Common myeloid progenitor, CD34-positive (primary cell): Measurements from ENCODE around the gene CHRNB1.

Experiments used
- CTCF ChIA-PET: fragments of 350-600 bp; sonication (Branson Sonifier 250); formaldehyde crosslinking; loops from one replicate; lab custom pipeline; 2021; ENCODE audit warnings: antibody characterized with exemption; lab: Charles Lee
- POLR2A ChIA-PET: fragments of 350-600 bp; sonication (Branson Sonifier 250); formaldehyde crosslinking; loops from one replicate; lab custom pipeline; 2021; ENCODE audit warnings: antibody characterized with exemption; lab: Charles Lee
- DNase-seq, 3 donors: peaks; one replicate each; pipeline versions ENCODE4 v3.0.0 to v3.0.0-alpha.2; 2013
- H3K27ac ChIP-seq, 2 experiments: 1 replicate in 1 of 2; 2 replicates in 1 of 2; pipeline ENCODE4 v1.7.0; 2013; ENCODE audit warnings: inconsistent platforms in 2 of 2, low read length in 2 of 2, mild to moderate bottlenecking in 2 of 2, low read depth in 1 of 2, moderate library complexity in 1 of 2; ENCODE audit not compliant: severe bottlenecking in 2 of 2, insufficient read depth in 1 of 2, poor library complexity in 1 of 2
- H3K27me3 ChIP-seq, 5 experiments: replicated peaks in 2 of 5; 1 replicate in 3 of 5; 2 replicates in 2 of 5; pipeline versions ENCODE4 v1.6.1 to v1.7.0; 2013; ENCODE audit warnings: low read length in 4 of 5, mild to moderate bottlenecking in 2 of 5, moderate library complexity in 2 of 5, inconsistent platforms in 1 of 5; ENCODE audit not compliant: insufficient read depth in 5 of 5, control insufficient read depth in 4 of 5
- H3K36me3 ChIP-seq, 4 experiments: 1 replicate in 2 of 4; 2 replicates in 2 of 4; pipeline versions ENCODE4 v1.6.1 to v1.7.0; 2013; ENCODE audit warnings: low read length in 3 of 4, control low read depth in 1 of 4, mild to moderate bottlenecking in 1 of 4; ENCODE audit not compliant: control insufficient read depth in 4 of 4, insufficient read depth in 4 of 4
- H3K4me1 ChIP-seq, 4 experiments: 1 replicate in 3 of 4; 2 replicates in 1 of 4; pipeline versions ENCODE4 v1.6.1 to v1.7.1; 2013; ENCODE audit warnings: low read length in 3 of 4, mild to moderate bottlenecking in 3 of 4, control low read depth in 1 of 4, inconsistent platforms in 1 of 4, moderate library complexity in 1 of 4; ENCODE audit not compliant: control insufficient read depth in 4 of 4, insufficient read depth in 4 of 4; ENCODE audit errors: control extremely low read depth in 1 of 4
- H3K4me3 ChIP-seq, 7 experiments: 1 replicate in 4 of 7; 2 replicates in 3 of 7; pipeline versions ENCODE4 v1.5.1 to v1.7.0; 2013; ENCODE audit warnings: mild to moderate bottlenecking in 7 of 7, low read length in 6 of 7, moderate library complexity in 6 of 7, inconsistent platforms in 2 of 7, low read depth in 2 of 7, control low read depth in 1 of 7; ENCODE audit not compliant: insufficient read depth in 4 of 7, control insufficient read depth in 1 of 7; ENCODE audit errors: extremely low read depth in 1 of 7
- H3K9me3 ChIP-seq, 5 experiments: 1 replicate in 4 of 5; 2 replicates in 1 of 5; pipeline versions ENCODE4 v1.6.1 to v1.7.1; 2013; ENCODE audit warnings: low read length in 4 of 5, mild to moderate bottlenecking in 2 of 5, inconsistent platforms in 1 of 5, low read depth in 1 of 5, moderate library complexity in 1 of 5; ENCODE audit not compliant: control insufficient read depth in 4 of 5, insufficient read depth in 2 of 5; ENCODE audit errors: control extremely low read depth in 1 of 5
- WGBS: methylation state at CpG from one replicate; pipeline ENCODE4 v1.1.5; 2013; ENCODE audit not compliant: insufficient coverage; 5-methylcytosine and 5-hydroxymethylcytosine counted together

The CHRNB1 gene

GRCh38 chr17:7439462-7440112 is 5.3 kb upstream of the CHRNB1 start, which contains the start of gene FGF11:
TSS of gene FGF11 (plus strand) at chr17:7439512. CDS start at chr17:7439621, 109 bp downstream.
- no peaks in the 10 kb centered on the region for H3K36me3 ChIP-seq
- no peak within 1 kb of the TSS for H3K27ac ChIP-seq
- H3K4me3 ChIP-seq: peak within 1 kb of the TSS; percentile 42 to 95 (median 63)
- ChIA-PET CTCF (interaction anchor here (0.6 to 5.6 kb wide), 5 partner anchors 15 to 121 kb away, joined by 3 to 40 read pairs (median 4); partner anchors contain the start of gene POLR2A), POLR2A (interaction anchor here (2.8 kb wide), 1 partner anchor 45 kb away, joined by 11 read pairs; the partner anchor contains the start of gene POLR2A)
- H3K9me3 ChIP-seq: no peaks in the 10 kb centered on the region
- WGBS: 2% methylated on average over 41 of the region's 50 CpGs
- peaks cover 1 to 60% (median 57%) of the 10 kb centered on the region in 4 experiments for H3K4me1 ChIP-seq
- peaks cover 0 to 58% (median 19%) of the 10 kb centered on the region in 5 experiments for H3K27me3 ChIP-seq
- no peak for DNase-seq

DNA sequence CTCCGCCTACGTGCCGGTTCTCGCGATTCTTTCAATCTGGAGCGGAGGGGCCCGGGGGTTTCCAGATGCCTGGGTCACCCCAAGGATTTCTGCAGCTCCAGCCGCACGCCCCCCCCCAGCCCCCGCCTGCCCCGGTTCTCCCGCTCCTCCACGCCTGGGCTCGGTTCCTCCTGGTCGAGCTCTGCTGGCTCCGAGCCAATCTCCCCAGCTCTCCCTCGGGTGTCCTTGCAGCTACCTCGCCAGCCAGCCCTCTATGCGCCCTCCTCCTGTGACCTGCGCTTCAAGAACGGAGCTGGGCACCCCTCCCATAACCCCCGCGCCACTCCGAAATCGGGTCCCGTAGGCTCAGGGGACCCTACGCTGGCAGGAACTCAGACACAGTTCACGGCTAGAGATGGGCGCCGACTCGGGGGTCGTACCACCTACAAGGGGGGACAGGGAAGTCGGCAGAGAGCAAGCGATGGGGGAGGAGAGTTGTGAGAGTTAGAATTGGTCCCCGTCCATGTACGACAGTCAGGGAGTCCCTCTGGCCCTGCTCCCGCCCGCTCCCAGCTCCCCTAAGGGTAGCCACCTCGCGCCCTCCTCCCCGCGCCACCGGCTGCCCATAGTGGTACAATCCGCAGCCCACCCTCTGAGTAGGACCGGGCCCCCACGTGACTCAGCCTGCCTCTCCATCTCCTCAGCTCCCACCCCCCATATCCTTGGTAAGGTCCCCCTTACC is 4.6 kb upstream of the CHRNB1 start:
- WGBS: under 1% methylated on average over 28 of the region's 46 CpGs
- peaks cover 0 to 64% (median 21%) of the 10 kb centered on the region in 5 experiments for H3K27me3 ChIP-seq
- CTCF ChIA-PET: interaction anchor here (0.8 to 5.6 kb wide), 12 partner anchors 10 to 85 kb away, joined by 3 to 40 read pairs (median 3); partner anchors contain the start of gene POLR2A
- POLR2A ChIA-PET: interaction anchor here (0.5 to 2.8 kb wide), 3 partner anchors 44 to 84 kb away, joined by 3 to 11 read pairs (median 3); partner anchors contain the start of gene POLR2A
- H3K27ac ChIP-seq: no peak overlapping the region
- DNase-seq: peak in 2 of 3 donors; percentile 48 to 63
- no peaks in the 10 kb centered on the region for H3K36me3 ChIP-seq
- peak overlapping the region; percentile 42 to 72 (median 58) for H3K4me3 ChIP-seq
- no peaks in the 10 kb centered on the region for H3K9me3 ChIP-seq
- H3K4me1 ChIP-seq: peaks cover 3 to 67% (median 62%) of the 10 kb centered on the region in 4 experiments

DNA sequence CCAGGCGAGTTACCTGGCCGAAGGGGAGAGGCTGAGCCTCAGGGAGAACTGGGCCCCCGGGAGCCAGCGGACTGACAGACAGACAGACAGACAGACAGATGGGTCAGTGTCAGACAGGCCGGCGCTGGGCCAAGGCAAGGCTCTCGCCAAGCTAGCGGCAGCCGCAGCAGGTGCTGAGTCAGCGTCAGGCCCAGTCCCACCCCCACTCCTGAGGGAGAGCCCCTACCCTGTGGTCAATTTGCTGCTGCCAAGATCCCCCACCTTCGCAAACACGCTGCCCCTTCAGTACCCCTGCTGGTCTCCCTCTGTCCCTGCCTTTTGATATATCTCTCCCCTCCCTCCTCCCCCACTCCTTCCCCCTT is 4.0 kb upstream of the CHRNB1 start:
- Histone ChIP-seq H3K36me3 (no peaks in the 10 kb centered on the region), H3K9me3 (no peaks in the 10 kb centered on the region), H3K4me3 (peak overlapping the region in 5 of 7 experiments; percentile 54 to 72 (median 60)), H3K27ac (no peak overlapping the region), H3K27me3 (peaks cover 2 to 70% (median 24%) of the 10 kb centered on the region in 5 experiments), H3K4me1 (peaks cover 3 to 69% (median 62%) of the 10 kb centered on the region in 4 experiments)
- WGBS: 1% methylated on average over 9 of the region's 12 CpGs
- POLR2A ChIA-PET: interaction anchor here (0.5 to 2.8 kb wide), 9 partner anchors 36 to 1885 kb away, joined by 3 to 11 read pairs (median 5); partner anchors contain the start of gene POLR2A
- CTCF ChIA-PET: interaction anchor here (0.8 to 5.6 kb wide), 11 partner anchors 10 to 85 kb away, joined by 3 to 40 read pairs (median 3); no protein-coding TSS in a partner anchor
- peak in 2 of 3 donors; percentile 81 to 84 for DNase-seq

- H3K36me3 ChIP-seq: no peaks in the 10 kb centered on the region
- no peak overlapping the region for H3K27ac ChIP-seq
- 96% methylated on average over 6 of the region's 7 CpGs for WGBS
- no peak for DNase-seq
- CTCF ChIA-PET: interaction anchor here (0.8 to 5.6 kb wide), 12 partner anchors 9 to 86 kb away, joined by 3 to 40 read pairs (median 3); no protein-coding TSS in a partner anchor
- H3K27me3 ChIP-seq: peaks cover 4 to 74% (median 26%) of the 10 kb centered on the region in 5 experiments
- H3K9me3 ChIP-seq: no peaks in the 10 kb centered on the region
- H3K4me3 ChIP-seq: no peak overlapping the region
- H3K4me1 ChIP-seq: peaks cover 3 to 67% (median 58%) of the 10 kb centered on the region in 4 experiments
- POLR2A ChIA-PET: interaction anchor here (0.5 to 2.8 kb wide), 9 partner anchors 36 to 1885 kb away, joined by 3 to 11 read pairs (median 5); partner anchors contain the start of gene POLR2A
Observed at GRCh38 chr17:7441266-7441665, 3.6 kb upstream of the CHRNB1 start.

- Histone ChIP-seq H3K4me1 (peaks cover 3 to 60% (median 53%) of the 10 kb centered on the region in 4 experiments), H3K4me3 (no peak overlapping the region), H3K27me3 (peaks cover 4 to 83% (median 32%) of the 10 kb centered on the region in 5 experiments), H3K36me3 (no peaks in the 10 kb centered on the region), H3K27ac (no peak overlapping the region), H3K9me3 (no peaks in the 10 kb centered on the region)
- CTCF ChIA-PET: interaction anchor here (1.6 to 5.6 kb wide), 4 partner anchors 12 to 61 kb away, joined by 3 to 40 read pairs (median 6); no protein-coding TSS in a partner anchor
- no peak for DNase-seq
- POLR2A ChIA-PET: no interaction called here
- no CpG with 5 or more reads among the region's 2 CpGs for WGBS
Observed at GRCh38 chr17:7442142-7442541, 2.7 kb upstream of the CHRNB1 start.

GRCh38 chr17:7443499-7444485 is 1.1 kb upstream of the CHRNB1 start:
- Histone ChIP-seq H3K27me3 (peaks cover 4 to 84% (median 40%) of the 10 kb centered on the region in 5 experiments), H3K9me3 (no peaks in the 10 kb centered on the region), H3K4me3 (no peak overlapping the region), H3K36me3 (no peaks in the 10 kb centered on the region), H3K27ac (no peak overlapping the region), H3K4me1 (peaks cover 3 to 44% (median 38%) of the 10 kb centered on the region in 4 experiments)
- POLR2A ChIA-PET: interaction anchor here (0.5 to 1.6 kb wide), 3 partner anchors 12 to 21 kb away, joined by 3 to 5 read pairs (median 3); no protein-coding TSS in a partner anchor
- CTCF ChIA-PET: interaction anchor here (0.9 to 5.6 kb wide), 4 partner anchors 11 to 64 kb away, joined by 4 to 40 read pairs (median 6); no protein-coding TSS in a partner anchor
- whole genome bisulfite sequencing: 80% methylated on average over 5 of the region's 7 CpGs
- no peak for DNase-seq
